H1 (cell line): ENCODE measurements around the gene TERF2IP. TPM values are rescaled to one million over a fixed set of nuclear protein-coding genes. Genes with fewer than 3 reads are reported as not detected.

Experiments used
- CTBP2 ChIP-seq: IDR thresholded peaks from 2 replicates; pipeline ENCODE4 v1.7.0; 2011; ENCODE audit warnings: borderline replicate concordance, mild to moderate bottlenecking, moderate library complexity, mixed read lengths, low read length; ENCODE audit not compliant: insufficient read depth, insufficient read length
- RAD21 ChIP-seq, 2 experiments: IDR thresholded peaks in 1 of 2; conservative IDR thresholded peaks in 1 of 2; 2 replicates each; pipeline ENCODE4 v1.6.1; 2011; ENCODE audit warnings: low read depth in 2 of 2, low read length in 2 of 2, improper control_type of control experiment in 1 of 2, inconsistent platforms in 1 of 2, mild to moderate bottlenecking in 1 of 2, moderate library complexity in 1 of 2
- RNF2 ChIP-seq: fragments of 200-900, 300-1000 bp; sonication (generic); IDR thresholded peaks from 2 replicates; pipeline ENCODE4 v1.7.1; 2016; ENCODE audit warnings: borderline replicate concordance, low read depth, mild to moderate bottlenecking, antibody characterized with exemption, low read length; ENCODE audit not compliant: poor library complexity, severe bottlenecking; ENCODE audit errors: missing control alignments
- SUZ12 ChIP-seq: fragments of 200-600 bp; sonication (generic); IDR thresholded peaks from 2 replicates; pipeline ENCODE4 v1.6.1; 2012; ENCODE audit warnings: mild to moderate bottlenecking, inconsistent platforms, low read length, moderate library complexity, mixed read lengths
- TAF7 ChIP-seq: optimal IDR thresholded peaks from 2 replicates; pipeline ENCODE3; 2011; ENCODE audit warnings: low read depth, mild to moderate bottlenecking, inconsistent platforms, low read length, moderate library complexity, borderline replicate concordance
- YY1 ChIP-seq: IDR thresholded peaks from 2 replicates; pipeline ENCODE4 v1.6.1; 2011; ENCODE audit warnings: low read depth, mild to moderate bottlenecking, low read length
- polyA plus RNA-seq, 7 experiments: library from polyadenylated mRNA; depleted of rRNA in 3 of 7; stranded (reverse) in 5 of 7; unstranded in 2 of 7; fragments of >200 nt in 5 of 7; fragments of 200-250 nt in 2 of 7; gene quantifications; 1 replicate in 5 of 7; 2 replicates in 1 of 7; 4 replicates in 1 of 7; pipeline versions ENCODE4 v1.2.1 to v1.2.3, GENCODE V29; 2011 to 2013; ENCODE audit warnings: missing spikeins in 2 of 7, mixed read lengths in 2 of 7
- total RNA-seq: library from RNA; stranded (reverse); fragmentation: NEBNext Ultra II Directional; extraction: Animal tissue kit (Norgen Biotek cat#: 25700); gene quantifications from 2 replicates; pipeline ENCODE4 v1.2.1, GENCODE V29; 2021
- TF ChIP-seq, protein P1 (sequence below): IDR thresholded peaks from 2 replicates; pipeline ENCODE4 v1.6.1; 2012; ENCODE audit warnings: inconsistent platforms

The TERF2IP gene
- total and polyA plus RNA-seq, 2 of the 8 experiments (the other 6 are each of a cell fraction or from before 2014, with no cell fraction given): 5.5 to 15.1 TPM

- no peak for TF ChIP-seq RAD21 (IDR thresholded peaks at IDR 0.05 in 1 of 2, conservative IDR thresholded peaks at IDR 0.05 in 1 of 2; ENCODE audit: low read depth in 2 of 2, low read length in 2 of 2)
- no peak for TF ChIP-seq TAF7
- no peak for TF ChIP-seq YY1
- TF ChIP-seq, protein P1, sequence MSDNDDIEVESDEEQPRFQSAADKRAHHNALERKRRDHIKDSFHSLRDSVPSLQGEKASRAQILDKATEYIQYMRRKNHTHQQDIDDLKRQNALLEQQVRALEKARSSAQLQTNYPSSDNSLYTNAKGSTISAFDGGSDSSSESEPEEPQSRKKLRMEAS: no peak
- TF ChIP-seq SUZ12: no peak
- TF ChIP-seq RNF2: no peak
- no peak for TF ChIP-seq CTBP2
These were observed 17.5 kb upstream of the TERF2IP start (continued) for GRCh38 chr16:75630052-75630451.
